Left lung (tissue), 10 donors: ENCODE results near the gene FARP1. TPM values are rescaled to one million over a fixed set of nuclear protein-coding genes. Genes with fewer than 3 reads are reported as not detected.

ENCODE experiments used
- ATAC-seq: fragments of 200-7000 bp; cut with Tn5 transposase; one replicate; pipeline ENCODE4 v1.9.1; 2020; ENCODE audit warnings: moderate library complexity
- DNase-seq, 4 donors: peaks; one replicate each; pipeline ENCODE4 v3.0.0-alpha.2; 2013 to 2020
- H3K27ac ChIP-seq, 2 donors: fragments of 200-600 bp; sonication (generic) in 1 of 2; one replicate each; pipeline versions ENCODE4 v1.5.0 to v1.8.0; 2020 to 2021
- H3K27me3 ChIP-seq, 2 donors: fragments of 200-600 bp; sonication (generic) in 1 of 2; one replicate each; pipeline versions ENCODE4 v1.5.0 to v1.8.0; 2020 to 2021
- H3K36me3 ChIP-seq, 2 donors: fragments of 200-600 bp; sonication (generic) in 1 of 2; one replicate each; pipeline versions ENCODE4 v1.5.0 to v1.8.0; 2020 to 2021
- H3K4me1 ChIP-seq, 2 donors: fragments of 200-600 bp; one replicate each; pipeline ENCODE4 v1.8.0; 2021
- H3K4me3 ChIP-seq, 2 donors: fragments of 200-600 bp; sonication (generic) in 1 of 2; one replicate each; pipeline versions ENCODE4 v1.5.0 to v1.8.0; 2020 to 2021; ENCODE audit warnings: mild to moderate bottlenecking in 1 of 2
- H3K9me3 ChIP-seq, 2 donors: fragments of 200-600 bp; sonication (generic) in 1 of 2; one replicate each; pipeline versions ENCODE4 v1.5.0 to v1.8.0; 2020 to 2021
- CTCF ChIP-seq, 2 donors: fragments of 200-600 bp; sonication (generic) in 1 of 2; IDR thresholded peaks; one replicate each; pipeline versions ENCODE4 v1.5.0 to v1.8.0; 2021; ENCODE audit warnings: antibody characterized with exemption in 2 of 2
- intact Hi-C, 2 donors: fragments of 100-400 bp; cut with DNase I; formaldehyde crosslinking; loops; one replicate each; pipeline versions ENCODE4 v1.11.2 to v1.14.2; 2022
- polyA plus RNA-seq, 6 donors: library from polyadenylated mRNA; unstranded; fragments of 120-200 nt; gene quantifications; one replicate each; pipeline ENCODE4 v1.2.1, GENCODE V29; 2013; ENCODE audit not compliant: insufficient read length in 6 of 6
- total RNA-seq, 2 donors: library from RNA; stranded (reverse); fragmentation: NEBNext Ultra II Directional; extraction: Animal tissue kit (Norgen Biotek cat#: 25700); gene quantifications; one replicate each; pipeline ENCODE4 v1.2.1, GENCODE V29; 2021
- donor health status: DM: no; HTN: yes; CAD: no.
- donor health status: DM: no; HTN: no; CAD: no.

The FARP1 gene
- total and polyA plus RNA-seq, 8 donors: 78.9 to 142 (median 132) TPM

- DNase-seq: no peak
- ATAC-seq: no peak
- H3K9me3 ChIP-seq: no peaks in the 10 kb centered on the region
- intact Hi-C loops: no loop called here
- H3K27ac ChIP-seq: no peak overlapping the region
- H3K4me3 ChIP-seq: no peak overlapping the region
- H3K4me1 ChIP-seq: peaks cover 30 to 44% of the 10 kb centered on the region in 2 donors
- H3K27me3 ChIP-seq: no peaks in the 10 kb centered on the region
- TF ChIP-seq CTCF (IDR thresholded peaks at IDR 0.05): no peak
- no peaks in the 10 kb centered on the region for H3K36me3 ChIP-seq
Observed at GRCh38 chr13:98219685-98220084, 76.8 kb downstream of the FARP1 start.

GRCh38 chr13:98220271-98220791 lies 77.4 kb downstream of the FARP1 start:
- DNase-seq: peak in 1 of 4 donors; percentile 60
- Histone ChIP-seq H3K4me1 (peaks cover 26 to 37% of the 10 kb centered on the region in 2 donors), H3K36me3 (no peaks in the 10 kb centered on the region), H3K4me3 (no peak overlapping the region), H3K9me3 (no peaks in the 10 kb centered on the region), H3K27ac (no peak overlapping the region), H3K27me3 (no peaks in the 10 kb centered on the region)
- TF ChIP-seq CTCF (IDR thresholded peaks at IDR 0.05): no peak
- ATAC-seq: no peak
- intact Hi-C loops: no loop called here

GRCh38 chr13:98221234-98221633 lies 78.3 kb downstream of the FARP1 start:
- Histone ChIP-seq H3K4me3 (no peak overlapping the region), H3K27me3 (no peaks in the 10 kb centered on the region), H3K27ac (peak overlapping the region in 1 of 2 donors; percentile 28), H3K9me3 (no peaks in the 10 kb centered on the region), H3K36me3 (no peaks in the 10 kb centered on the region), H3K4me1 (peaks cover 17 to 28% of the 10 kb centered on the region in 2 donors)
- DNase-seq (no peak), ATAC-seq (no peak)
- no peak for TF ChIP-seq CTCF (IDR thresholded peaks at IDR 0.05)
- intact Hi-C loops: no loop called here

GRCh38 chr13:98222081-98222554 lies 79.2 kb downstream of the FARP1 start:
- Histone ChIP-seq H3K4me3 (no peak overlapping the region), H3K36me3 (no peaks in the 10 kb centered on the region), H3K9me3 (no peaks in the 10 kb centered on the region), H3K27me3 (no peaks in the 10 kb centered on the region), H3K27ac (peak overlapping the region in 1 of 2 donors; percentile 28), H3K4me1 (peaks cover 9 to 20% of the 10 kb centered on the region in 2 donors)
- DNase-seq (no peak), ATAC-seq (peak; percentile 7)
- TF ChIP-seq CTCF (IDR thresholded peaks at IDR 0.05): no peak
- intact Hi-C loops: no loop called here

- no peak overlapping the region for H3K4me3 ChIP-seq
- no peaks in the 10 kb centered on the region for H3K27me3 ChIP-seq
- H3K4me1 ChIP-seq: peaks cover 6 to 16% of the 10 kb centered on the region in 2 donors
- DNase-seq (no peak), ATAC-seq (no peak)
- no peaks in the 10 kb centered on the region for H3K9me3 ChIP-seq
- no peak for TF ChIP-seq CTCF (IDR thresholded peaks at IDR 0.05)
- intact Hi-C loops: no loop called here
- no peaks in the 10 kb centered on the region for H3K36me3 ChIP-seq
- H3K27ac ChIP-seq: no peak overlapping the region
Observed at GRCh38 chr13:98222816-98223215, 79.9 kb downstream of the FARP1 start.
